ENCODE data around the gene ARPC5L. TPM values are rescaled to one million over a fixed set of nuclear protein-coding genes. Genes with fewer than 3 reads are reported as not detected.

ARPC5L gene
- total RNA-seq, 1 experiment from 2014 or later, result 29.4 TPM

Other genes starting within 250 kb of the ARPC5L start
- 25.4 and 32.1 TPM in 2 replicates for gene NR6A1, start 90.8 kb upstream of the ARPC5L start, total RNA-seq (2014; rRNA removed; shearing (Covaris generic))
- gene OLFML2A, start 85.0 kb upstream of the ARPC5L start, total RNA-seq (2014; rRNA removed; shearing (Covaris generic)), result 9.4 and 12.0 TPM in 2 replicates
- gene WDR38, start 8.7 kb upstream of the ARPC5L start, total RNA-seq (2014; rRNA removed; shearing (Covaris generic)), result 0.62 TPM in 1 of 2 replicates, not detected in the other
- 2,015 and 3,321 TPM in 2 replicates for gene RPL35, start 173 bp upstream of the ARPC5L start, total RNA-seq (2014; rRNA removed; shearing (Covaris generic))
- 10.8 TPM in 2 replicates for gene GOLGA1, start 79.0 kb downstream of the ARPC5L start, total RNA-seq (2014; rRNA removed; shearing (Covaris generic))

All from G401 (cell line).